ENCODE results near the gene EHBP1L1.

Gene EHBP1L1

DNA sequence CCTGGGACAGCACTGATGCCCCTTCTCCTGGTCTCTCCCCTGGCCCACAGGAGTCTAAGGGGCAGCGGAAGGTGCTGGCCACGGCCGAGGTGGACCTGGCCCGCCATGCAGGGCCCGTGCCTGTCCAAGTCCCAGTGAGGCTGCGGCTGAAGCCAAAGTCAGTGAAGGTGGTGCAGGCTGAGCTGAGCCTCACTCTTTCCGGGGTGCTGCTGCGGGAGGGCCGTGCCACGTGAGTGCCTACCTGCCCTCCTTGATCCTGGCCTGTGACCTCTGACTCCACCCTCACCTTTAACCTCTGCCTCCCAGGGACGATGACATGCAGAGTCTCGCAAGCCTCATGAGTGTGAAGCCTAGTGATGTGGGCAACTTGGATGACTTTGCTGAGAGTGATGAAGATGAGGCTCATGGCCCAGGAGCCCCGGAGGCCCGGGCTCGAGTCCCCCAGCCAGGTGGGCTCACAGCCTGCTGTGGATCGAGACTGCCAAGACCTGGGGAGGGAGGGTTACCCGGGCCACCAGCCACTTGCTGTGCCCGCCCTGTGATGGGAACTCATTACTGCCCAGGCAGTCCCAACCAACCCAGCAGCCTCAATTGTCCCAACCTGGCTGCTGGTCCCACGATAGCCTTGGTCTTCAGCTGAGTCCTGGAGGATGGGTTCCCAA, 4.3 kb downstream of the EHBP1L1 start:
- DNase-seq = no peak

DNA sequence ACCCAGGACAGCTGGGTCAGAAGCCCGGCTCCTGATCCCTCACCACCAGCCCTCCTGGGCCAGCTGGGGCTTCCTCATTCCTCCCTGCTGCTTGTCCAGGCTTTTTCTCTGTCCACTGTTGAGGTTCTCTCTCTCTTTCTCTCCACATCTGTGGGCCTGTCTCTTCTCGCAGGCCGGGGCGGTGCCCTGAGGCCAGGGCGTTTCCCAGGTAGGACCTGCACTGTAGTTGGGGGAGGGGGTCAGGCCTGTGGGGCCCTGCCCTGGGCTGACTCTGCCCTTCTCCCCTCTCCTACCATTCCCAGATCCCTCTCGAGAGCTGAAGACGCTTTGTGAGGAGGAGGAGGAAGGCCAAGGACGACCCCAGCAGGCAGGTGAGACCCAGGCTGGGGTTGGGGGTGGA, 4.9 kb downstream of the EHBP1L1 start:
- no peak for DNase-seq

DNA sequence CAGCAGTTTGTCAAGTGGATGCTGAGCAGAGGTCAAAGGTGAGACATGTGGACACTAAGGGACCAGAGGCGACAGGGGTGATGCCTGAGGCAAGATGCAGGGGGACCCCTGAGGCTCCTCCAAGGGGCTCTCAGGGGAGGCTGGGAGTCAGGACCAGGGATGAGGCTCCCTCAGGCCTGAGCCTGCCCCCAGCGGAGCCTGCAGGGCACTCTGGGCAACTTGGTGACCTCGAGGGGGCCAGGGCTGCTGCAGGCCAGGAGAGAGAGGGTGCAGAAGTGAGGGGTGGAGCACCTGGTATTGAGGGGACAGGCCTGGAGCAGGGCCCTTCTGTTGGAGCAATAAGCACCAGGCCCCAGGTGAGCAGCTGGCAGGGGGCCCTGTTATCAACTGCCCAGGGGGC, 6.1 kb downstream of the EHBP1L1 start:
- DNase-seq = no peak

DNA sequence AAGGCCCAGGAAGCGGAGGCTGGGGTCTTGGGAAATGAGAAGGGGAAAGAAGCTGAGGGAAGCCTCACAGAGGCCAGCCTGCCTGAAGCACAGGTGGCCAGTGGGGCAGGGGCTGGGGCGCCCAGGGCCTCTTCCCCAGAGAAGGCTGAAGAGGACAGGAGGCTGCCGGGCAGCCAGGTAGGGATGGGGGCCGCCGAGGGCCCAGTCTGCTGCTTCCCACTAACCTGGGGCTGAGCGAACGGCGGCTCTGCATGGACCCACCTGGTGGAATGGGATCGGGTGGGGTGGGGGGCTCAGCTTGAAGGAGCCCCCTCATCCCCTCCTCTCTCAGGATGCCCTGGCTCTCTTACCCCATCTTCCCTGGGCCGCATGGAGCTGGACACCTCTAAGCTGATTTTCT, 7.7 kb downstream of the EHBP1L1 start:
- no peak for DNase-seq

DNA sequence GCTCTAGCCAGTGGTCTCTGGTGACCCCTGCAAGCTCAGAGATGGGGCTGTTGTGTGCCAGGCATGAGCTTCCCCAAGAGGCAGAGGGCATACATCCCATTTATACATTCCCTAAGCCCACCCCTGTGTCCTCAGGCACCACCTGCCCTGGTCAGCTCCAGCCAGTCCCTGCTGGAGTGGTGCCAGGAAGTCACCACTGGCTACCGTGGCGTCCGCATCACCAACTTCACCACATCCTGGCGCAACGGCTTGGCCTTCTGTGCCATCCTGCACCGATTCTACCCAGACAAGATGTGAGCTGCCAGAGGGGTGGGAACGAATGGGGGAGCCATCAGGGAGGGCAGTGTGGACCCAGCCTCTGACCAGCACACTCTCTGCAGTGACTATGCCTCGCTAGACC, 8.3 kb downstream of the EHBP1L1 start:
- no peak for DNase-seq

DNA sequence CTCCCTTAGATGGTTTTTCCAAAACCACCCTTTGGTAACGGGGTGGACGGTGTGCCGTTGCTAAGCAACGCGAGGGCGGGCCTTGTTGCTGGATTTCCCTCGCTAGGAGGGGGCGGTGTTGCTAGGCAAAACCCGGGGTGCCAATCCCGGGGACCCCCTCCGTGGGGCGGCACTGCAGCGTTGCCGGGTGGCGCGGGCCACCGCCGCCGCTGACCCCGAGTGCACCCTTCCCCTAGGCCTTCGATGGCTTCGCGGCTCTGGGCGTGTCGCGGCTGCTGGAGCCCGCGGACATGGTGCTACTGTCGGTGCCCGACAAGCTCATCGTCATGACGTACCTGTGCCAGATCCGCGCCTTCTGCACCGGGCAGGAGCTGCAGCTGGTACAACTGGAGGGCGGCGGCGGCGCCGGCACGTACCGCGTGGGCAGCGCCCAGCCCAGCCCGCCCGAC, 8.9 kb downstream of the EHBP1L1 start:
- no peak for DNase-seq

DNA sequence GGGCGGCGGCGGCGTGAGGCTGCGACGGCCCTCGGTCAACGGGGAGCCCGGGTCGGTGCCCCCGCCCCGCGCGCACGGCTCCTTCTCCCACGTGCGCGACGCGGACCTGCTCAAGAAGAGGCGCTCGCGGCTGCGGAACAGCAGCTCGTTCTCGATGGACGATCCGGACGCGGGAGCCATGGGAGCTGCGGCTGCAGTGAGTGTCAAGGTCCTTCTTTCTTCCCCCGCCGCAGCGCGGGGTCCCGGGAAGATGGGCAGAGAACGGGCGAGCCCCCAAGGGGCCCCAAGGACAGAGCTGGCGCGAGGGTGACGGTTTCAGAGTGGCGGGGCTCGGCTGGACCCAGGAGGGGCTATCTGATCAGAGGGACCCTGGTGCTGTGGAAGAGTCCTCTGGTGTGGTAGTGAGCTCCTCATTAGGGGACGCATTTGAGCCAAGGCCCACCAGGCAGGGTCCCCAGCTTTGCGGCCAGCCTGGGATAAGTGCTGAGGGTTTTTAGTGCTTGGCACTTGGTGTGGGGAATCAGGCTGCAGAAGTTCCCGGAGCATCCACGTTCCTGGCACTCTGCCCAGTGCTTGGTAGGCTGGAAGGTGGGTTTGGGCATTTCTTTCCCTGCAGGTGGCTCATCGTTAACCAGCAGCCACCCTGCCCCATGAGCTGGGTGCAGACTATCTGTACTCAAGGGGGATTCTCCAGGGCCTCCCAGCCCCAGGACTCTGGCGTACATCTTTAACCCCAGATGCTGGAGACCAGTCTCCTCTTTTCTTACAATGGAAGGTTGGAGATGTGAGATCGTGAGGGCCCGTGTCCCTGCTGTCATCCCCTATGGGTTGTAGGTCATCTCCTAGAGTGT, 9.8 kb downstream of the EHBP1L1 start:
- no peak for DNase-seq

DNA sequence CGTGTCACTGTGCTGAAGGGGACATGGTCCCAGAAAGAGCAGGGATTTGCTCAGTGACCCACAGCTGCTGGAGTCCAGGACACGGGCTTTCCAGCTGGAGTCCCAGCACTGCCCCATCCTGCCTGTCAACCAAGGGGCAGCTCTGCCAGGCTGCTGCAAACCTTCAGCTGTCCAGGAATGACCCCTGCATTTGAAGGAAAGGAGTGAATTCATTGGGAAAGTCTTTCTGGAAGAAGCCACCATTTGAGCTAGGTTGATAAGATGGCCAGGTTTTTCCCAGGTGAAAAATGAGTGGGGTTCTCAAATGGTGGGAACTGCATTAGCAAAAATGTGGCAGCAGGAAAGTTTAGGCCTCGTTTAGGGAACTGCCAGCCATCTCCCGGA, 10.4 kb downstream of the EHBP1L1 start:
- no peak for DNase-seq

DNA sequence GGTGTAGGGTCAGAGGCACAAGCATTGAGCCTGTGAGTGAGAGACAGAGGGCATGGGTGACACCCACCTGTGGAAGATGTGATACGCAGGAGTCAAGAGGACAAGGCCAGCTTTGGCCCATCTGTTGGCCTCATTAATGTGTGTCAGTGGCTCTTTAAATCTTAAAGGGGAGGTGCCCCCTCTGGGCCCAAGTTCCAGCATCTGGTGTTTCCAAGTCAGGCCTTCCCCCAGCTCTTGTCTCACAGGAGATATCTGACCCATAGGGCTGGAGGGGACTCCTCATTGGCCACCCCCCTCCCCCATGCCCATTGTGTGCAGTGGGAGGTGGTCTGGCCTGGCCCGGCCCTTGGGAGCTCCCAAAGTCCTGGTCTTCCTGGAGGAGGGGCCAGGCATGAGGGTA, 10.8 kb downstream of the EHBP1L1 start:
- DNase-seq = no peak

DNA sequence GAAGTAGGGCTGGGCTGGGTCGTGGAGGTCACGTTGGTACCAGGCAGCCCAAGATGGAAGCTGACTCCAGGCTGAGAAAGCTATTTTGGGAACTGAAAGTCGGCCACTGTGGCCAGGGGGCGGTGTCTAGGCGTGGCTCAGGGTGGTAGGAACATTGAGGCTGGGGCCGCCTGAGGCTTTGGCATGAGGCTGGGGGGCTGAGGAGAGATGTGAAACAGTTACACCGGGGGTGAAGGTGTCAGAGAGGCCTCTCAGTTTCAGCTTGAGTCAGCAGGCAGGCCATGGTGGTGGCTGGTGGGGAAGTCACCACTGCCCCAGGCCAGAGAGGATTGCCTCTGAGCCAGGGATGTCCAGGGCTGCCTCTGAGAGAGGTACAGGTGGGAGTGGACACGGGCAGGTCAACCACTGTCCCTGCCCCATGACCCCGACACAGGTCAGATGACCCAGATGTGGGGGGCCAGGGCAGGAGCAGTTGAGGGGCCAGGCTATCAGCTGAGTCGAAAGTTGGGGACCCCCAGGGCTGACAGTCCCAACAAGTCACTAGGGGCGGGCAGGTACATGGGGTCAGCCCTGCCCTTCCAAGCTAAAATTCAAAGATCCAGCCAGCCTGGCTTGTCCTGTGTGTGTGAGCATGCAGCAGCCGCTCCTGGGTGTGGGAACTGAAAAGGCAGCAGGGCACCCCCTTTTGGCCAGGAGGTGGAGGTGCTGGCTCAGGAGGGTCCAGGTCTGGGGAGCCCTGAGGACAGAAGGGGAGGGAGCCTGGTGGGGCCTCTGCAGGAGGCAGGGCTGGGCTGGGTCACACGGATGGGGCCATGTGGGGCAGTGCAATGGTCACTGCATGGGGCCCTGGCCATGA, 12.6 kb downstream of the EHBP1L1 start:
- DNase-seq = peak; percentile 38 to 84

DNA sequence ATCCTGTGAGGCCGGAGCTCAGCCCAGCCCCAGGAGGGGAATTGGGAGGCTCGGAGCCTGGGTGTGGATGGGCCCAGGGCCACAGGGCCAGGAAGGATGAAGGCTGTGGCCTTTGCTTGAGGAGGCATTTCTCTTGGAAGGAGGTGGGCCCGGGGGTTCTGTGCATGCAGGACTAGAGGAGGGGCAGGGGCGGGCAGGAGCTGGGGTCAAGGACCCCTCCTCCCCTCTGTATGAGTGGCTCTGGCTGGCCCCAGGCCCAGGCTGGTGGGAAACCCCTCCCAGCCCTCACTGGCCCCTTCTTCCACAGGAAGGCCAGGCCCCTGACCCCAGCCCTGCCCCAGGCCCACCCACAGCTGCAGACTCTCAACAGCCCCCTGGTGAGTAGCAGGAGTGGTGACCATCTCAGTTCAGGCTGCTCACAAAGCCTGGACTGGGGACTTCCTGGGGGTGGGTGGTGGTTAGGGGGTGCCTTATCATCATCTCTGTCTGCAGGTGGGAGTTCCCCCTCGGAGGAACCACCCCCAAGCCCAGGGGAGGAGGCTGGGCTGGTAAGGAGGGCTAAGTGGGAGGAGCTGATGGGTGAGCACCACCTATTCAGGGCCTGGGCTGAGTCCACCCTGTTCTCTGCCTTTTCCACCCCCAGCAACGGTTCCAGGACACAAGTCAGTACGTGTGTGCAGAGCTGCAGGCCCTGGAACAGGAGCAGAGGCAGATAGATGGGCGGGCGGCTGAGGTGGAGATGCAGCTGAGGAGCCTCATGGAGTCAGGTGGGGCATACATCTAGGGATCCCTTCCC, 13.8 kb downstream of the EHBP1L1 start:
- no peak for DNase-seq

DNA sequence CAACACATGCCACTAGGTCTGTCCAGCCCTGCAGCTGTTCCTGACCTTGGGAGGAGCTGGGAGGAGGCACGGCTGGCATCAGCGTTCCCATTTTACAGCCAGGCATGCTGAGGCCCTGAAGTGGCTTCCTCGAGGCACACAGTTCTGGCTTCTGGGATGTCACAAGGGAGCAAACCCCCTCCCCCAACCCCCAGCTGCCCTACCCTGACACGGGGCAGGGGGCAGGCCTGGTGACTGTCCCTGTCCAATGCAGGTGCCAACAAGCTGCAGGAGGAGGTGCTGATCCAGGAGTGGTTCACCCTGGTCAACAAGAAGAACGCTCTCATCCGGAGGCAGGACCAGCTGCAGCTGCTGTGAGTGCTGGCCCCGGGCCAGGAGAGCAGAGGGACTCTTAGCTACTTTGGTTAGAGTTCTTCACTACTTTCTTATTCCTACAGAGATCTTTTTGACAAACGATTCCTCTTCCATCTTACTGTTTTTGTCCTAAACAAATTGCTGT, 14.4 kb downstream of the EHBP1L1 start:
- no peak for DNase-seq

DNA sequence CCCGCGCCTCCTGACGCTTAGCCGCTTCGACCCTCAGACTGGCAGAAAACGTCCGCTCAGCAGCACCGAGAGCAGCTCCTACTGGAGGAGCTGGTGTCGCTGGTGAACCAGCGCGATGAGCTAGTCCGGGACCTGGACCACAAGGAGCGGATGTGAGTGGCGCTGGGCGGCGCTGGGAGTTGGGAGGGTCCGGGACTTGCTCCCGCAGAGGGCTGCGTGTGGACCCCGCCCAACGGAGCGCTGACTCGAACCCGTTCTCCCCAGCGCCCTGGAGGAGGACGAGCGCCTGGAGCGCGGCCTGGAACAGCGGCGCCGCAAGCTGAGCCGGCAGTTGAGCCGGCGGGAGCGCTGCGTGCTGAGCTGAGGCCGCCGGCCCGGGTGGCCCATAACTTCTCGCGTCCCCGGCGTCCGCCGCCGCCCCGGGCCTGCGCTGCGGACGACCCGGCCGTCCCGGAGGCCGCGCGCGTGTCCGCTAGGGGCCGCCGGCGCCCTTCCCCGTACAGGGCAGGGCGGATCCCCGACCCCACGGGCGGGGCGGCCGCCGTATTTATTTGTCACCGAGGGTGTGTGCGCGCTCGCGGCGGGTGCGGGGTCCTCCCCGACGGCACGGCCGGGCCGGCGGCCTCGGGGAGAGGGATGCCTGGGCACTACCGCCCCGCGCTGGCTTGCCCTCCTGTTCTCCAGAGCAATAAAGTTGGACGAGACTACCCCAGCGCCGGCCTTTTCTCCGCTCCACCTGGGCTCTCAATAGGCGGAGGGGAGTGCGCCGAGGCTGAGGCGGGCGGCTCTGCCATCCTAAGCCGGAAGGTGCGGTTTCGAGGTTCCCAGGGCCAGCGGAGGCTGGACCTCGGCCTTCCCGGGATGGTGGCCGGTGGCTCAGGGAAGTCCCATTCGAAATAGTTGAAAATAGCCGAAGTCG, 16.3 kb downstream of the EHBP1L1 start:
- peak in 1 of 2 experiments; percentile 79 for DNase-seq

DNA sequence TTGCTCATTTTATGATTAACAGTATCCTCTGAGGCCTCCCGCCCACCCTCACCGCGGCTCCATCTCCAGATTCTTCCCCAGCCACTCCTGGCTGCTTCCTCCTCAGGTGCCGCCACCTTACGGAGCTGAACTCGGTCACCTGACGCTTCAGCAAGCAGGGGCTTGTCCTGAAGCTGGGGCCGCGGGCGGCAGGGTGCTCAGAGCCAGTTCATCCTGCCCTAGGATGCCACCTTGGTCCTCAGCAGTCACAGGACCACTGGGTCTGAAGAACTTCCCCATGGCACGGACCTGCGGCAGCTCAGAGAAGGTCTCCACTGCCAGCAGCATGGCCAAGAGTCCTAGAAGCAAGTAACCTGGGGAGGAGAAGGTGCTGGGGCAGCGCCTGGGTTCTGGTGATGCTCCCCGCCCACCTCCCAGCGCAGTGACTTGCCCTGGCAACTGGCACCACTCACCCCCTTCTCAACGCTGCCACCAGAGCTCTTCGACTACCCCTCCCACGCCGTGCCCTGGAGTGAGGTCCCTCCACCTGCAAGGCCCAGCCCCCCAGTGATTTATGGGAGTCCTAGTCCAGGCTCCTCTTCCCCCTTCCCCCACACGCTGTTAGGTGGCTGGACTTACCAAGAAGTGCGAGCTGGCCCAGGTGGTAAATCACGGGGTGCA, 17.1 kb downstream of the EHBP1L1 start:
- DNase-seq = peak; percentile 41 to 72

DNA sequence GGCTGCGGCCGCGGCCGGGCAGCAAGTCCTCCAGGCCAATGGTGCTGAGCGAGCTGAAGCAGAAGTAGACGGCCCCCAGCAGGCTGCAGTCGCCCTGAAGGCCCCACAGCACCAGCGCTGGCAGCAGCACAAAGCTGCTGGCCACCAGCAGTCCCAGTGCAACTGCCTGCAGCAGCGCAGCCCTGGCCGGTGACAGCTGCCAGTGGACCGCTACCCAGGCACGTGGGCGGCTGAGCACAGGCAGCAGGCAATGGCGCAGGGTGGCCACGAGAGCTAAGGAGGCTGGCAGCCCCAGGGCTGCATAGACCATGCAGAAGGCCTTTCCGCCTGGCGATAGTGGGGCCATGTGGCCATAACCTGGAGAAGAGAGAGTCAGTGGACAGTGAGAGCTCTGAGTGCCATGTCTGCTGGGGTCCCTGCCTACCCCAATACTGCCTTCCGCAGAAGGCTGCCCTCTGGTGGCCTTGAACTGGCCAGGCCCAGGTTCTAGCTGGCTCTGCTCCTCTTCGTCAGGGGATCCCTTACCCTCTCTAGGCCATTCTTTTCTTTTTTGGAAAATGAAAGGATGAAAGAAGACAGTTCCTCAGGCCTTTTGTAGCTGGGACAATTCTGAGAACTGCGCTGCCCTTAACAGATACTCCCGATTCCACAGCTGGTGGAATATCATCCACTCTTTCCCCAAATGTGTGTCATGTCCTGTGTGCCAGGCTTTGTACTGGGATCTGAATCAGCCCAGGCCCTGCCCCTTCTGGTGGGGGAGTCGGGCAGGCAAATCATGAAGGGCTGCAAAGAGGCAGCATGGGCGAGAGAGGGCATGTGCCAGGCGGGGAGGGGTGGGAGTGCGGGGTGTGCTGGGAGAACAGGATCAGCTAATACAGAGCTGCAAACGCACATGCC, 17.9 kb downstream of the EHBP1L1 start:
- peak in 1 of 2 experiments; percentile 77 for DNase-seq

DNA sequence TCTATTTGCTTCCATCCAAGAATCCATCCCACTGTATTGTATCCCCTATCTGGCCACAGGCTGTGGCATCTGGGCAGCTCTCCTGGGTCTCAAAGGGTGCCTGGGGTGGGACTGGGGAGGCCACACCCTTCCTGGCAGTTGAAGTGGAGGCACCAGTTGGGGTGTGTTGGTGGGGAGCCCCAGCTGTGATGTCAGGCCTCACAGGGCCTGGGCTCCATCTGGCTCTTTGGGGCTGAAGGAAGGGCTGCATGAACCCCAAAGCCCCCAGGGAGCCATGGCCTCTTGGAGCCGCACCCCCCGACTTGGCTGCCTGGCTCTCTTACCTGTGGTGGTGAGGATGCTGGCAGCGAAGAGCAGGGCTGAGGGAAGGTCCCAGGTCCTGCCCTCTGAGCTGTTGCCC, 19.3 kb downstream of the EHBP1L1 start:
- no peak for DNase-seq

DNA sequence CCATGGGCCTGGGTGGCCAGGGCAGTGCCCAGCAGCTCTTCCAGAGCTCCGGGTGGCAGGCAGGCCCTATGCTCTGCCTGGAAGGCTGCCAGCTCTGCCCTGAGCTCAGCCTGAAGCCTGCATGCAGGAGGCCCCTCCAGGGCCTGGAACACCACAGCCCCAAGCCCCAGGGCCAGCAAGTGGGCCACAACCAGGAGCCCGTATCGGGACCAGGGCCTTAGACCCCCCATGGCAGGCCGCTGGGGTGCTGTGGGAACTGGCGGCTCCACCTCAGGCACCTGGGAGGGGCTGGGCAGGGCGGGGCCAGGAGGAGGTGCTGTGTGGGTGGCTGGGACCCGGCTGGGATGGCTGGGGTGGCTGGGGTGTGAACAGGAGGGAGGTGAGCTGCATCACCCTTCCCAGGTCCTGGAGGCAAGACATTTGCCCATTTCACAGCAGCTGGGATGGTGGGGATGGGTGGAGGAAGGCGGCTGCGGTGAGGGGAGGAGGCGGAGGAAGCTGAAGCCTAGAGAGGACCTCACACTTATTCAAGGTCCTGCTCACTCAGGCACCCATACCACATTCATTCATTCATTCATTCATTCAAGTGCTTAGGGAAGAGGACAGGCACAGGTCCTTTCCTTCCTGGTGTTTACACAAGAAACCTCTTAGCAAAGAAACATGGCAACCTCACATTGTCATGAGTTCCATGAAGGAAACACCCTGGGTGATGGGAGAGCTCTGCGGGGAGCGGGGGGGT, 19.9 kb downstream of the EHBP1L1 start, which contains the start of gene KCNK7:
Gene KCNK7, minus strand, starts transcription at position 258 of the 739 bp plus-strand sequence. Its CDS starts 28 bp downstream, at position 230.
- no peak for DNase-seq

DNA sequence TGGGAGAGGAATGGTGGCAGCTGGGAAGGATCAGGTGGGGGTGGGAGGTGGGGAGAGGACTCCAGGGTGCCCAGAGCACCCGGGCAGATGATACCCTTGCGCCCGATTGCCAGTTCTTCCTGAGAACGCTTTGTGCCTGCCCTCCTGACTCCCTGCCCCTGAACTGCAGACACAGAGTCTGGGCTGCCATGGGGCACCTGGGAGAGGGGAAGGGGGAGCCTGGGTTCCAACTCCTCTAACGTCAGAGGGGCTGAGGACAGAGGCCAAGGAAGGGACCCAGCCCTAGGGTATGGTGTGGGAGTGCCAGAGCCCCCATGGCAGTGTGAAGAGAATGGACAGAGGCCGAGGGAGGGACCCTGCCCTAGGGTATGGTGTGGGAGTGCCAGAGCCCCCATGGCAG, 20.7 kb downstream of the EHBP1L1 start:
- DNase-seq = no peak

DNA sequence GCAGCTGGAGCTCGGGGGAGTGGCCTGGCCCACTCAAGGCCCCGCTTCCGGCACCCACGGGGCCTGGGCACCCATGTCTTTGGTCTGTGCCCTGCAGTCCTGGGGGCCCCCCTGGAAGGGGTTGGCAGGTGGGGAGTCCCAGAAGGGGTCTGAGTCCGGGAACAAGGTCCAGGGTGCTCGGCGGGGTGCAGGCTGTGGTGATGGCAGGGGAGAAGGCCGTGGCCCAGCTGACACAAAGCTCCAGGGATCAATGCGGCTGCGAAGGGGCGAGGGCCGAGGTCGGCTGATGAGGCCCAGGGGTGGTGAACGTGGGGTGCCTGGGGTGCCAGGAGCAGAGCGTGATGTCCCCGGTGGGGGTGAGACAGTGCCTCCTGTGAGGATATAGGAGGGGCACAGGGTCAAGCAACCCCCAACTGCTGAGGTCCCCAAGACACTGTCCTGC, 22.4 kb downstream of the EHBP1L1 start:
- no peak for DNase-seq

Data from NCI-H526 (cell line).